ENCODE results near the gene ANKMY1.

The ANKMY1 gene

DNA sequence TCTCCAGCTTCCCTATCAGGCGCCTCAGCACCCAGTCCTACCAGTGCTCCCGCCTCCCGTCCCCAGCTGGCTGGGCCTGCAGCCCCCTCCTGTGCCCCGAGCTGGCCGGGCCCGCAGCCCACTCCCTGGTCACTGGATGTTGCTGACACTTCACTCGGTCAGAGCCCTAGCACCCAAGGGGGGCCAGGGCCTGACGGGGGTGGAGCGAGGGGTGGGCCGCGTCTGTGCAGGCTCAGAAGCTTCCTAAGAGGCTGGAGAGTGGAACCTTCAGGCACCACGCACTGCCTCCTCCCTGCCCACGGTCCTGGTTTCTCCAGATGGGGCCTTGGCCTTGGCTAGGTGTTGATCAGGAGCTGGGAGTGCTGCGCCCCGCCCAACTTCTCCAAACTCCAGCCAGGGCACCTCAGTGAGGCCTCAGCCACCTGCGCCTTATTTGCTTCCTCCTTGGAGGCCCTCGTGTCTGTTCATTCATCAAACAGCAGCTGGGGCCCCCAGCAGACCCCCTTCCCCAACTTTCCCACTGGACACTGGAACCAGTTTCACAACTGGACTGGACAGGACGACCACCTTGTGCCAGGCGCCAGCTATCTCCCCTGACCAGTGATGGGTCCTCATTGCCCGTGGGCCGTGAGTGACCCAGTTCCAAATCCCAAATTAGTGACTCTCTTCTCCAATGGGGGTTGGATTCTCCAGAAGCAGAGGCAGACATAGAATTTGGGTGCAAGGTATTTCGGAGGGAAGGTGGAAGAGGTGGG, 45.5 kb upstream of the ANKMY1 start:
- TF ChIP-seq, protein P1, sequence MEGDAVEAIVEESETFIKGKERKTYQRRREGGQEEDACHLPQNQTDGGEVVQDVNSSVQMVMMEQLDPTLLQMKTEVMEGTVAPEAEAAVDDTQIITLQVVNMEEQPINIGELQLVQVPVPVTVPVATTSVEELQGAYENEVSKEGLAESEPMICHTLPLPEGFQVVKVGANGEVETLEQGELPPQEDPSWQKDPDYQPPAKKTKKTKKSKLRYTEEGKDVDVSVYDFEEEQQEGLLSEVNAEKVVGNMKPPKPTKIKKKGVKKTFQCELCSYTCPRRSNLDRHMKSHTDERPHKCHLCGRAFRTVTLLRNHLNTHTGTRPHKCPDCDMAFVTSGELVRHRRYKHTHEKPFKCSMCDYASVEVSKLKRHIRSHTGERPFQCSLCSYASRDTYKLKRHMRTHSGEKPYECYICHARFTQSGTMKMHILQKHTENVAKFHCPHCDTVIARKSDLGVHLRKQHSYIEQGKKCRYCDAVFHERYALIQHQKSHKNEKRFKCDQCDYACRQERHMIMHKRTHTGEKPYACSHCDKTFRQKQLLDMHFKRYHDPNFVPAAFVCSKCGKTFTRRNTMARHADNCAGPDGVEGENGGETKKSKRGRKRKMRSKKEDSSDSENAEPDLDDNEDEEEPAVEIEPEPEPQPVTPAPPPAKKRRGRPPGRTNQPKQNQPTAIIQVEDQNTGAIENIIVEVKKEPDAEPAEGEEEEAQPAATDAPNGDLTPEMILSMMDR (IDR thresholded peaks at IDR 0.05; ENCODE audit: insufficient read depth, missing control alignments): no peak
- FAIRE-seq (no peak), DNase-seq (ENCODE audit: insufficient read length, low spot score) (no peak)

DNA sequence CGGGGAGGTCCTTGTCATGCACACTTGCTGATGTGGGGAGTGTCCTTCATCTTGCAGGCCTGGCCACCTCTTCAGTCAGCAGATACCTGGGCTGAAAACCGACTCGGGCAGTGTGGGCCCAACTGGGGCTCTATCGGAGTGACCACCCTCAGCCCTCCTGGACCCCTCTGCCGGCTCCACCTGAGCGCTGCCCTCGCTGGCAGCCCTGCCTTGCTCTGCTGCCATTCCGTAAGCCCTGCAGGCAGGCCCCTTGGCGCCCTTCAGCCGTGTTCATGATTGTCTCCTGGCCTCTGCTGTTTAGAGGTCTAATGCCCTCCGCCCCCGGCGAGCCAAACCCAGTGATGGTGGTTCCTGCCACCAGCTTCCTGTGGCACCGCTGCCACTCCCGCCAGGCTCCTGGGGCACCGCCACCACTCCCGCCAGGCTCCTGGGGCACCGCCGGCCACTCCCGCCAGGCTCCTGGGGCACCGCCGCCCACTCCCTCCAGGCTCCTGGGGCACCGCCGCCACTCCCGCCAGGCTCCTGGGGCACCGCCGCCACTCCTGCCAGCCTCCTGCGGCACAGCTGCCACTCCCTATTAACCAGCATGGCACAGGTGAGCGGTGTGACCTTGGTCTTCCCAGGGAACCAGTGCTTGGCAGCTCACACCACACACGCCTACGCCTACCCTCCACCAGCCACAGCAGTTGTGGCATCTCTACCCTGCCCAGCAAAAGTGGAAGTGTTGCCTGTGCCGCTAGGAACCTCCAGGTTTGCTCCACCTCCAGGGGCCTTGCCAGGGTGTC, 44.7 kb upstream of the ANKMY1 start:
- FAIRE-seq: no peak
- DNase-seq (ENCODE audit: insufficient read length, low spot score): no peak

GRCh38 chr2:240601831-240602160, 44.0 kb upstream of the ANKMY1 start:
- FAIRE-seq (no peak), DNase-seq (ENCODE audit: insufficient read length, low spot score) (no peak)
- TF ChIP-seq, protein P1 (IDR thresholded peaks at IDR 0.05; ENCODE audit: insufficient read depth, missing control alignments): no peak

More for the DNA sequence above, 44.7 kb upstream of the ANKMY1 start:
- TF ChIP-seq, protein P1 (IDR thresholded peaks at IDR 0.05; ENCODE audit: insufficient read depth, missing control alignments): no peak

GRCh38 chr2:240601061-240601830, 43.5 kb upstream of the ANKMY1 start:
- DNase-seq (ENCODE audit: insufficient read length, low spot score): no peak
- TF ChIP-seq, protein P1 (IDR thresholded peaks at IDR 0.05; ENCODE audit: insufficient read depth, missing control alignments): no peak
- FAIRE-seq: no peak

- FAIRE-seq (no peak), DNase-seq (ENCODE audit: insufficient read length, low spot score) (no peak)
- TF ChIP-seq, protein P1 (IDR thresholded peaks at IDR 0.05; ENCODE audit: insufficient read depth, missing control alignments): no peak
Observed at GRCh38 chr2:240600451-240600961, 42.7 kb upstream of the ANKMY1 start.

GRCh38 chr2:240599141-240599583, 41.4 kb upstream of the ANKMY1 start:
- DNase-seq (ENCODE audit: insufficient read length, low spot score) (no peak), FAIRE-seq (no peak)
- TF ChIP-seq, protein P1 (IDR thresholded peaks at IDR 0.05; ENCODE audit: insufficient read depth, missing control alignments): no peak

Measured in D721Med (cell line).